Endometrial microvascular endothelial cells (primary cell): ENCODE data around the gene UBE2J2. TPM values are rescaled to one million over a fixed set of nuclear protein-coding genes. Genes with fewer than 3 reads are reported as not detected.

ENCODE experiments used
- in situ Hi-C: cut with HindIII; loops from 2 replicates; pipeline ENCODE4 v1.10.0; 2017; ENCODE audit warnings: low sequenced_read_pairs, low pct_unique_long_range_greater_than_20kb; ENCODE audit errors: inconsistent ontology term
- total RNA-seq: library from RNA; depleted of rRNA; stranded (reverse); fragments of >200 nt; gene quantifications from one replicate; pipeline ENCODE4 v1.2.3, GENCODE V29; 2015; ENCODE audit errors: inconsistent ontology term

The UBE2J2 gene
- total RNA-seq, 1 donor from 2014 or later, result 47.6 TPM

GRCh38 chr1:1285611-1286311 lies 12.1 kb upstream of the UBE2J2 start:
- in situ Hi-C loops, result no loop called here

DNA sequence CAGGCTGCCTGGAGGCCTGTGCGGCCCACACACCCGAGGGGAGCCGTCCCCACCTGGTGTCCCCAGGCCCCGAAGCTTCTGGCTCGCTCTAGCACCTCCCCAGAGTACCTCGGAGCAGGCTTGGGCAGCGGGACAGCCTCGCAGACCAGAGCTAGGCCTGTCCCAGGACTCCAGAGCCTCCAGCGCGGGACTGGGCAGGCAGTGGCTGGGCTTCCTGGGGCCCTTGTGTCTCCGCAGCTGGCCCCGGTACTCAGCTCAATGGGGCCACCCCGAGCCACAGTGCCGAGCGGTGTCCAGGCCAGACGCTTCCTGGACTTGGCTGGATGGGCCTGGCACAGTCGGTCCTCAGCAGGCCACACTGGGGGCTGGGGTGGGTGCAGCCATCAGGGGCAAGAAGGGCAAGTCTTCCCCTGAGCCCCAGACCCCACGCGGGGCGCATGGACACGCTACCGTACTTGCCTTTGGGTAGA lies 11.5 kb upstream of the UBE2J2 start:
- in situ Hi-C loops, result no loop called here

DNA sequence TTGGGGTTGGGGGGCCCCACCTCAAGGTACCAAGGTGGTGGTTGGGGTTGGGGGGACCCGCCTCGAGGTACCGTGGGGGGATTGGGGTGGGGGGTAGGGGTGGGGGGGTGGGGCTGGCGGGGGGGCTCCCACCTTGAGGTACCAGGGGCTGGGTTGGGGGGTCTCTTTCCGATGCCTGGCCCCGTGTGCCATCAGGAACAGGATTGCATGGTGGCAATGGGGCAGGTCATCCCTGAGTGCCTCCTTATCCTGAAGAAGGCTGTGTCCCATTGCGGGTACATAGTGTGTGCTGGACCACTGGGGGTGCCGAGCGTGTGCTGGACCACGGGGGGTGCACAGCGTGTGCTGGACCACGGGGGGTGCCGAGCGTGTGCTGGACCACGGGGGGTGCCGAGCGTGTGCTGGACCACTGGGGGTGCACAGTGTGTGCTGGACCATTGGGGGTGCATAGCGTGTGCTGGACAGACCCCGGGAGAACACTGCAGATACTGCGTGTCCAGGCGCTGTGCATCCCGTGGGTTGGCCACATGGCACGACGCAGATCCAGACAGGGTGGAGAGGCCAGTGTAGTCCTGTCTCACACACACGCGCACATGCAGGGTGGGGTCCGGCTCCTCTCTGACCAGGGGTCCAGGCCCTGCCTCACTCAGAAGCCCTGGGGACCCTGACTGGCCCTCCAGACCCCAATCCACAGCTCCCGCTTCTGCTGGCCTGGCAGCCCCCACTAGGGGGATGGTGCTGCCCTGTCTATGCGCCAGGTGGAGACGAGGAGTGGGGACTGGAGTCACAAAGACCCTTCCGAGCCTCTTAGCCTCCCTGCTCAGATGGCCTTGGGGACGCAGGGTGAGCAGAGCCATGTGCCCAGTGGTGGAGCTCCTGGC lies 10.8 kb upstream of the UBE2J2 start:
- in situ Hi-C loops, result no loop called here

DNA sequence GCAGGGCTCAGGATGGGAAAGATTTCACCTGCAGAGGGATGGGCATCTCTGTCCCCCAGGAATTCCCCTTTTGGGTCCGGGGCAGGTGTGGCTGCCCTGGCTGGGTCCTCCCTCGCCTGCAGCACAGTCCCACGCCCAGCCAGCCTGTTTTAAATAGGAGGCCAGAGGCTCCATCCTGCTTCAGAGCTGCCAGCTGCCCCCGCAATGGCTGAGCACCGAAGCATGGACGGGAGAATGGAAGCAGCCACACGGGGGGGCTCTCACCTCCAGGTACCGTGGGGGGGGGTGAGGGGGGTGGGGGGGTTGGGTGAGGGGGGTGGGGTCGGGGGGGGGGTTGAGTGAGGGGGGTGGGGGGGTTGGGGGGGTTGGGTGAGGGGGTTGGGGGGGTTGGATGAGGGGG lies 10.2 kb upstream of the UBE2J2 start:
- in situ Hi-C loops, result no loop called here

- in situ Hi-C loops, result no loop called here
Measured at GRCh38 chr1:1282998-1283397, 9.3 kb upstream of the UBE2J2 start.

- in situ Hi-C loops, result no loop called here
Measured at GRCh38 chr1:1281533-1282321, 8.1 kb upstream of the UBE2J2 start.

DNA sequence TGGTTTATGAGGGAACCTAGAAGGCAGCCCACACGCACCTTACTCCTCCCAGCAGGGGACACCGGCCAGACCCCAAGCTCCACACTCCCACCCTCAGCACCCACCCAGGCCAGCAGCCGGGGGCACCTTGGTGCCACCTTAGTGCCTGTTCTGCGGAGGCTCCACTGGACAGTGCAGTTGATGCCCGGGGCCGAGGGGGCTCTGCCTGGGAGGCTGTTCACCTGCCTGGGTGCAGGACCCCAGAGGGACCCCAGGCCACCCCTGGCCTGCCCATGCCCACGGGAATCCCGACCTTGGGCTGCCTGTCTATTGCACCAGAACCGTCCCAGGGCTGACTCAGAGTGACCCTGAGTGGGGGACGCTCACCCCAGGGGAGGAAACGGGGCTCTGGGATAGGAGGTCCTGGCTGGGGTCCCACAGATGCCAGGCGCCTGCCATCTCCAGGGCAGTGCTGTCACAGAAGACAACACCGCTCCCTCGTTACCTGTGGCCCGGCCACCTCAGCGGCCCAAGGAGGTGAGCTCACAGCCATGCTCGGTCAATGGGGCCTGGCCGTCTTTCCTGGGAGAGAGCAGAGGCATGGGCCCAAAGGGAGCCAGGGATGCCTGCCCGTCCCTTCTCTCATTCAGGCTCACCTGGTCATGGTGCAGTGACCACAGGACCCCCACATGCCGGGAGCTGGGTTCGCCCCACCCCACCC lies 7.3 kb upstream of the UBE2J2 start:
- in situ Hi-C loops, result no loop called here

DNA sequence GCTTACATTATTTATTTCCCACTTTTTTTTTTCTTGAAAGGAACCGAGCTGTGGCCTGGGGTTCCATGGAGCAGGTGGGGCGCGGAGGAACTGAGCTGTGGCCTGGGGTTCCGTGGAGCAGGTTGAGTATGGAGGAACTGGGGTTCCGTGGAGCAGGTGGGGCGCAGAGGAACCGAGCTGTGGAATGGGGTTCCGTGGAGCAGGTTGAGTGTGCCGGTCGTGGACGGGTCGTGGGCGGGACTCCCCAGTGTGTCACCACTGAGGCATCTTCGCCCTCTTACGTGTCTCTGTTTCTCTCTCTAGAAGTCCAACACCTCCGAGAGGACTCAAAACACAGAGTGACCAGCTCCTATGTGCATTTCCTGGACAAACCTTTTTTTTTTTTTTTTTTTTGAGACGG lies 5.4 kb upstream of the UBE2J2 start:
- in situ Hi-C loops, result no loop called here

GRCh38 chr1:1278620-1279019 lies 5.0 kb upstream of the UBE2J2 start:
- in situ Hi-C loops, result no loop called here

- in situ Hi-C loops, result no loop called here
Measured at GRCh38 chr1:1275836-1276235, 2.2 kb upstream of the UBE2J2 start.

- in situ Hi-C loops, result no loop called here
Measured at GRCh38 chr1:1274931-1275431, 1.3 kb upstream of the UBE2J2 start.

DNA sequence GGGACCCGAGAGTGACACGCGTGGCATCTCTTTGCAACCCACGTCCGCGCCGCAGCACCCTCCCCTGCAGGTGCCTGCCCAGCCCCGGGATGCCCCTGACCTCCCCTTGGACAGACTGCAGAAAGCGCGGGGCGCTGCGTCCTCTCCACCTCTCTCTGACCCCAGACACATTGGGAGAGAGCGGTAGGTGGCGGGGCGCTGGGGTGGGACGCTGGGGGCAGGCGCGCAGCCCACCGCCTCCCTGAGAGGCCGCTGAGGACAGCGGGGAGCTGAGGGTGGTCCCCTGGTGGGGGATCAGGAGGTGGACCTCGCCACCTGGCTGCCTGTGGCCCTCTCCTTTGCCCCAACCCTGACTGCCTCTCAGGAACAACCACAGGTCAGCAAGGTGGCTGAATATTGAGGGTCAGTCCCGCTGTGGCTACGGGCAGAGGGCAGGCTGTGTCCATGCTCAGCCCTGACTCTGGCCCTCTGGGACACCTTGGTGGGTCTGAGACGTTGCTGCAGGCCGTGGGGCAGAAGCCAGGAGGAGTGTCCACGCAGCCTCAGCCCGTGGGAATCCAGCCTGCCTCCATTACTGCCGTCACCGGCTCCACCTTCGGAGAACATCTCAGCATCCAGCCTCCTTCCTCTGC lies 761 bp upstream of the UBE2J2 start:
- in situ Hi-C loops, result no loop called here

DNA sequence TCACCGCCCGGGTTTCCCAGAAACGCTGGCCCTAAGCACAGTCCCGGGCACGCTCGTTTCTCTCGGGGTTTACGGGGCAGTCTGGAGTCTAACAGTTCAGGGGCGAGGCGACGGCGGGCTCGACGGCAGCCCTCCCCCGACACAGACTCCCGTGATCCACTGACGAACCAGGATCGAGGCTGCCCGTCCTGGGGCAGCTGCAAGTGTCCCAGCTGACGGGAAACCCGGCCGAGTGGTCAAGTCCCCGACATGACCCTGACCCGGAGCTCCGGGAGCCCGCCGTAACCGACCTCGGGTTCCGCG lies 494 bp downstream of the UBE2J2 start:
- in situ Hi-C loops, result no loop called here

GRCh38 chr1:1272341-1273208 lies 1.1 kb downstream of the UBE2J2 start:
- in situ Hi-C loops, result no loop called here

- in situ Hi-C loops, result no loop called here
Measured at GRCh38 chr1:1270813-1271212, 2.8 kb downstream of the UBE2J2 start.

DNA sequence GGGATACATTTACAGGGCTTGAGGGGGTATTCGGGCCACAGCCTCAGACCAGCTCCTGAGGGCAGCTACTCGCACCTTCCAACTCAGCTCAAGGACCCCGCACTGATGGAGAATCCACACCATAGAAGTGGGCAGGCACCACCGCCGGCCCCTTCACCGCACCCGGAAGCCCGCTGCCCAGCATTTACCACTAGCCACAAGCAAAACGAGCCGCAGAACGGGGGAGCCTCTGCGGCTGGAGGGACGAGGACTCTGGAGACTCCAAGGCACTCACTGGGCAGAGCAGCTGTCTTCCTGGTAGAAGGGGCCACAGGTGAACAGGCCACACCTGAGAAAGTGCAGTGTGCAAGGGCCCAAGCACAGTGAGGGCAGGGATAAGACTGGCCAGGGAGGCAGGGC lies 5.4 kb downstream of the UBE2J2 start:
- in situ Hi-C loops, result no loop called here

GRCh38 chr1:1267488-1268283 lies 6.0 kb downstream of the UBE2J2 start:
- in situ Hi-C loops, result no loop called here
